Measurements from ENCODE around the gene NWD2.

GRCh38 chr4:37424753-37425152, 180.2 kb downstream of the NWD2 start:
- TF ChIP-seq POLR2A (IDR thresholded peaks at IDR 0.05; ENCODE audit: low read depth, low read length) (no peak), POLR2AphosphoS5 (IDR thresholded peaks at IDR 0.05; ENCODE audit: low read depth, low read length) (no peak), SPI1 (IDR thresholded peaks at IDR 0.05; ENCODE audit: low read depth, low read length) (no peak), TAF1 (IDR thresholded peaks at IDR 0.05; ENCODE audit: low read depth, low read length) (no peak)
